Measurements from ENCODE around the gene WDR81.
A peak's percentile ranks its signal among the peaks of the same experiment; 100 is the strongest.
"Not testable (repeated sequence)": the region's sequence is repeated elsewhere in the genome, so short reads cannot be mapped to it uniquely, and the experiment has no call there.

WDR81 gene

GRCh38 chr17:1724351-1724868, at the start of gene WDR81:
Gene WDR81 (plus strand): TSS chr17:1724704. CDS start chr17:1724960, 256 bp downstream.
- DNase-seq = peak; percentile 31

GRCh38 chr17:1676401-1676800, 48.1 kb upstream of the WDR81 start:
- DNase-seq = no peak

GRCh38 chr17:1683459-1683858, 41.0 kb upstream of the WDR81 start:
- no peak for DNase-seq

GRCh38 chr17:1684378-1685189, 39.9 kb upstream of the WDR81 start, which contains the start of gene PRPF8:
Gene PRPF8 (minus strand): TSS chr17:1684867. CDS start chr17:1684571, 296 bp downstream.
- DNase-seq = peak; percentile 96

- DNase-seq = no peak
Measured at GRCh38 chr17:1686086-1686485, 38.4 kb upstream of the WDR81 start.

GRCh38 chr17:1688405-1688804, 36.1 kb upstream of the WDR81 start:
- not testable (repeated sequence) for DNase-seq

GRCh38 chr17:1690544-1691221, 33.8 kb upstream of the WDR81 start:
- no peak for DNase-seq

- no peak for DNase-seq
Measured at GRCh38 chr17:1693339-1693738, 31.2 kb upstream of the WDR81 start.

- no peak for DNase-seq
Measured at GRCh38 chr17:1695365-1695764, 29.1 kb upstream of the WDR81 start.

GRCh38 chr17:1697681-1698080, 26.8 kb upstream of the WDR81 start:
- no peak for DNase-seq

- not testable (repeated sequence) for DNase-seq
Measured at GRCh38 chr17:1699891-1700290, 24.6 kb upstream of the WDR81 start.

GRCh38 chr17:1703063-1703462, 21.4 kb upstream of the WDR81 start:
- no peak for DNase-seq

GRCh38 chr17:1705004-1705403, 19.5 kb upstream of the WDR81 start:
- DNase-seq = no peak

GRCh38 chr17:1707107-1707506, 17.4 kb upstream of the WDR81 start:
- DNase-seq = no peak

GRCh38 chr17:1708791-1709346, 15.6 kb upstream of the WDR81 start:
- not testable (repeated sequence) for DNase-seq

GRCh38 chr17:1709403-1709951, 15.0 kb upstream of the WDR81 start:
- no peak for DNase-seq

- no peak for DNase-seq
Measured at GRCh38 chr17:1709971-1710806, 14.3 kb upstream of the WDR81 start, which contains the start of gene TLCD2. Gene TLCD2 (minus strand): TSS chr17:1710377. CDS start chr17:1710242, 135 bp downstream.

GRCh38 chr17:1710807-1711553, 13.5 kb upstream of the WDR81 start:
- no peak for DNase-seq

- DNase-seq = no peak
Measured at GRCh38 chr17:1711804-1712203, 12.7 kb upstream of the WDR81 start.

- no peak for DNase-seq
Measured at GRCh38 chr17:1712271-1712670, 12.2 kb upstream of the WDR81 start.

GRCh38 chr17:1713160-1713877, 11.2 kb upstream of the WDR81 start:
- no peak for DNase-seq
